Suppressor macrophage treated with lipopolysaccharide for 4 hours (primary cell): Measurements from ENCODE around the gene ABCB11.
A peak's percentile ranks its signal among the peaks of the same experiment; 100 is the strongest.
"Not testable (repeated sequence)": the region's sequence is repeated elsewhere in the genome, so short reads cannot be mapped to it uniquely, and the experiment has no call there.

Experiments
- DNase-seq: peaks from one replicate; pipeline ENCODE4 v3.0.0-alpha.2; 2020

ABCB11 gene

DNA sequence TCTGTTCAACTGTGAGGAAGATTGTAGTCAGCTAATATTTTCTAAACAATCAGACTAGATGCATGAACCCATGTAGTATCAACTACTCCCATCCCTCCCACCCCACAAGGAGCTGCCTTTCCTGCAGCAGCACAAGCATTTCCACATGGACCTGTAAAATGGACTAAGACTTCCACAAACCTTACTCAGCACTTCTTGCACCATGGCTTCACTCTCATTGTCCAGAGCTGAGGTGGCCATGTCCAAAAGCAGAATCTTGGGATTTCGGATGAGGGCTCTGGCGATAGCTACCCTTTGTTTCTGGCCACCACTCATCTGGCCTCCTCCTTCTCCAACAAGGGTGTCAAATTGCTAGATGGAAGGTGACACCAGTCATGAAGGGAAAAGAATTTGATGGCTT is 61.3 kb downstream of the ABCB11 start:
- DNase-seq, result no peak

DNA sequence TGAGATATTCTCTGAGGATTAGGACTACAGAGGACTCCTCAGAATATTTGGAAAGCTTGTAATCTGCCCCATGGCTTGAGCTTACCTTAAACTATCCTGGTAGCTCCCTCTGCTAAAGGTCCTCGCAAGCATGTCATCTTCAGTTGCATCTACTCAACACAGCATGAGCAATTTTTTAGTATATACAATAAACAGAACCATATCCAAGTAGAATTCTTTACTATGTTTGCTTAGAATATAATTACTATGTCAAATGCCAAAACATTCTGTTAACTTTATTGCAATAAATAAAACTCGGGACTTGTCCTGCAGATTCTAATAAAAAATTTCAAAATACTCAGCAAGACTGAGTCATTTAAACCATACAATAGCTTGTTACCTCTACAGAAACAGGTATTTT is 62.8 kb downstream of the ABCB11 start:
- no peak for DNase-seq

DNA sequence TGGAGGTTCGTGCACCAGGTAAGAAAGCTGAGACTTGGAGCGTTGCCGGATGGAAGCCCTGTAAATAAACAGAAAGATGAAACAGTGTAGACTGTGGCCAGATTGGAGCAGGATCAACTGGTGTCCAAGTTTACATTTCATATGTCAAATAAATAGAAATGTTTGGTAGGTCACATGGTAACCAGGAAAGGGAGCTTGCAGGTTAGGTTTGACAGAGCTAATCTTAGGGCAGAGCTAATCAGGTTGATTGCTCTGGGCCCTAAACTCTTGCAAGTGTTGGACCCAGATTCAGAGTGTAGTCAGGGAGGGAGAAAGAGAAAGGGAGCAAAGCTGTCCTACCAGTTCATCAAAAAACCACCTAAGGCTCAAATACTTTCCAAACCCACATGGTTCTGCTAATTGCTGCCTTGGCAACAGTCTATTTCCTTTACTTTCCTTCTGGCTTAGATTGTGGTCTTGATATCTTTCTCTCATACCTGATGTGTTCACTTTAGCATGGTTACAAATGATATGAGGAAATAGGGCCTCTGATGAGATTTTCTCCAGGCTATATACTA is 66.8 kb downstream of the ABCB11 start:
- no peak for DNase-seq

DNA sequence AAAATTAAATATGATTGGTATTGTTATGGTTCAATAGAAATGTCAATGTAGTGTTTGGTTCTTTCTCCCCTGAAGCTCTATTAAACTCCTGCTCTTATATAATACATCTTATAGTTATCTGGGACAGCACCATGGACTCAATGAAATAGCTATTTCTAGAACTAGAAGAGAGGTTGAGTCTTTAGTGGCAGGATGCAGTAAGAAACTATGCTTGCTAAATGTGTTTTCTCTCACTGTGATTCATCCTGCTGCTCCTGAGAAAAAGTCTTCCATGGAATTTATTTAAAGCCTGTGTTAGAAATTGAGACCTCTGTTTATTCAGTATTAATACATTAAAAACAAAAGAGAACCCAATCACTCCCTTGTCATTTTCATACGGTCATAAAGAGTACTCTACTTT is 68.5 kb downstream of the ABCB11 start:
- DNase-seq, result no peak

DNA sequence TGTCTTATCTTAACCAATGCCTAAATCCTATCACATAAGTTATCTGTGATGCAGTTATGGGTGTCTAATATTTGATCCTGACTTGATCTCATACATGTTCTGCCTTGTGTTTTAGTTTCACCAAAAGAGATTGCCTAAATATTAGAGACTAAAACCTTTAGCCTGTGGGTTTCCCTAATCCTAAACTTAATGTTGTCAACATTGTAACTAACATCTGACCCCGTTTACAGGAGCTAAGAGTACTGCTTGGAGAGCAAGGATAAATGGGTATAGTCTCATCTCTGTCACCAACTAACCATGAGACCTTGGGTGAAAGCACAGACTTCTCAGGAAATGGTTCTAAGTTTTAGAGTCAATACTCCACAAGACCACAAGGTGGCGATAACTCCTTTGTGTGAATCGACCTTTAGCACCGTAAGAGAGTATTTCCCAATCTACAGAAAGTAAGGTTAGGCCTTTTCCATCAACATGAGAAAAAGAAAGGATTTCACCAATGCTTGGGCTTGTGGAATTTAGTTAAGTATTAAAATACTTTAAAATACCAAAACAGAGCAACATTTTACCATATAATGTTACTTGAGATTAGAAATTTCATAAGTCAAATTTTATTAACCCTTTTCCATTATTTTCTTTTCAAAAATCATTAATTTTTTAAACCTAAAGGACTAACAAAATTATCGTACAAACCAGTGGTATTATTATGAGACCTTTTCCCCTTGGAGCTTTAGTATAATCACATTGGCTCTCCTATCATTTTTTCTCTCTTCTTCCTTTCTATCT is 69.5 kb downstream of the ABCB11 start:
- DNase-seq, result peak; percentile 87

DNA sequence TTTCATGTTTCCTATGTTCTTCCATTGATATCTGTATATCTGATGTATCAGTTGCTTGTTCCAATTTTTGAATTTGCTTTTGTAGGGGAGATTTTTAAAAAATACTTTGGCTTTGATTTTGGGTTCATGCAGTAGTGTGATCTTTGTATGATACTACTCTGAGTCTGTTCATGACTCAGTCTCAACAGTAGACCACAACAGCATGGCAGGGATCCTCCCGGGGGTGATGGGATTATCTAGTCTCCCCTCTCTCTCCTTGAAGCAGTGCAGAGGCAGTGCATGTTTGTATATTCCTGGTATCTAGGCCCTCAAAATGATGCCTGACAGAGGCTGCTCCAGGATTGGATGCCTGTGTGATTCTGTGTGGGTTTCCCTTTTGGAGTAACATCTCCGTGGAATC is 74.7 kb downstream of the ABCB11 start:
- DNase-seq, result no peak

DNA sequence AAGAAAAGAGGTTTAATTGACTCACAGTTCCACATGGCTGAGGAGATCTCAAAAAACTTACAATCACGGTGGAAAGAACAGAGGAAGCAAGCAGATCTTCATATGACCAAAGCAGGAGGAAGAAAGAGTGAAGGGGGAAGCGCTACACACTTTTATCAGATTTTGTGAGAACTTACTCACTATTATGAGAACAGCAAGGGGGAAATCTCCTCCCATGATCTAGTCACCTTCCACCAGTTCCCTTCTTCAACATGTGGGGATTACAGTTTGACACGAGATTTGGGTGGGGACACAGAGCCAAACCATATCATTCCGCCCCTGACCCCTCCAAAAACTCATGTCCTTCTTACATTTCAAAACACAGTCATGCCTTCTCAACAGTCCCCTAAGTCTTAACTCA is 75.8 kb downstream of the ABCB11 start:
- no peak for DNase-seq

DNA sequence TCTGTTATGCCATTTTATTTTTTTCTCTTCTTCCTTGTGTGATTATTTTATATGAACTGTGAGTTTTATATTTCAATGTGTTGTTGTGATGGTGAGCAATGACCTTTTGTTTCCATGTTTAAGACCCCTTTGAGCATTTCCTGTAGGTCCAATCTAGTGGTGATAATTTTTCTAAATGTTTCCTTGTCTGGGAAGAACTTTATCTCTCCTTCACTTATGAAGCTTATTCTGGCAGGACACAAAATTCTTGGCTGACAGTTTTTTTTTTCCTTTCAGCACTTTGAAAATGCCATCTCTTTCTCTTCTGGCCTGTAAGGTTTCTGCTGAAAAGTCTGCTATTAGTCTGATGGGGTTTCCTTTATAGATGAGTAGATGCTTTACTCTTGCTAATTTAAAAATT is 76.9 kb downstream of the ABCB11 start:
- no peak for DNase-seq

DNA sequence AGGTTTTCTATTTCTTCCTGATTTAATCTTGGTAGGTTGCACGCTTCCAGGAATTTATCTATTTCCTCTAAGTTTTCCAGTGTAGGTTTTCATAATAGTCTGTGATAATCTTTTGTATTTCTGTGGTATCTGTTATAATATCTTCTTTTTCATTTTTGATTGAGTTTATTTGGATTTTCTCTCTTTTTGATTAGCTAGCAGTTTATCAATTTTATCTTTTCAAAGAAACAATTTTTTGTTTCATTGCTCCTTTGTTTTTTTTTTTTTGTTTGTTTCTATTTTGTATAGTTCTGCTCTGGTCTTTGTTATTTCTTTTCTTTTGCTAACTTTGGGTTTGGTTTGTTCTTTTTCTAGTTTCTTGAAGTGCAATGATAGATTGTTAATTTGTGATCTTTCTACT is 78.7 kb downstream of the ABCB11 start:
- no peak for DNase-seq

DNA sequence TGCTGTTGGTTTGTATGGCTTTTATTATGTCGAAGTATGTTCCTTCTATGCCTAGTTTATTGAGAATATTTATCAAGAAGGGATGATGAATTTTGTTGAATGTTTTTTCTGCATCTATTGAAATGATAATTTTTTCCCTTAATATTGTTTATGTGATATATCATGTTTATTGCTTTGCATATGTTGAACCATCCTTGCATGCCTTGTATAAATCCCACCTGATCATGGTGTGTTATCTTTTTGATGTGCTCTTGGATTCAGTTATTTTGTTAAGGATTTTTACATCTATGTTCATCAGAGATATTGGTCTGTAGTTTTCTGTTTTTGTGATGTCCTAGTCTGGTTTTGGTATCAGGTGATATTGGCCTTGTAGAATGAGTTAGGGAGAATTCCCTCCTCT is 79.3 kb downstream of the ABCB11 start:
- DNase-seq, result no peak

DNA sequence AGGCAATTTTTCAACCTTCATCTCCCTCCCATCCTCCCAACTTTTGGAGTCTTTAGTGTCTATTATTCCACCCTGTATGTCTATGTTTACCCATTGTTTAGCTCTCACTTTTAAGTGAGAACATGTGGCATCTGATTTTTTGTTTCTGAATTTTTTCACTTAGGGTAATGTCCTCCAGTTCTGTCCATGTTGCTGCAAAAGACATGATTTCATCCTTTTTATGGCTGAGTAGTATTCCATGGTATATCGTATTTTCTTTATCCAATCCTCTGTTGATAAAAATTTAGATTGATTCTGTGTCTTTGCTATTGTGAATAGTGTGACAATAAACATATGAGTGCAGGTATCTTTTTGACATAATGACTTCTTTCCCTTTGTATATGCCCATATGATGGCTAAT is 81.8 kb downstream of the ABCB11 start:
- DNase-seq, result no peak

DNA sequence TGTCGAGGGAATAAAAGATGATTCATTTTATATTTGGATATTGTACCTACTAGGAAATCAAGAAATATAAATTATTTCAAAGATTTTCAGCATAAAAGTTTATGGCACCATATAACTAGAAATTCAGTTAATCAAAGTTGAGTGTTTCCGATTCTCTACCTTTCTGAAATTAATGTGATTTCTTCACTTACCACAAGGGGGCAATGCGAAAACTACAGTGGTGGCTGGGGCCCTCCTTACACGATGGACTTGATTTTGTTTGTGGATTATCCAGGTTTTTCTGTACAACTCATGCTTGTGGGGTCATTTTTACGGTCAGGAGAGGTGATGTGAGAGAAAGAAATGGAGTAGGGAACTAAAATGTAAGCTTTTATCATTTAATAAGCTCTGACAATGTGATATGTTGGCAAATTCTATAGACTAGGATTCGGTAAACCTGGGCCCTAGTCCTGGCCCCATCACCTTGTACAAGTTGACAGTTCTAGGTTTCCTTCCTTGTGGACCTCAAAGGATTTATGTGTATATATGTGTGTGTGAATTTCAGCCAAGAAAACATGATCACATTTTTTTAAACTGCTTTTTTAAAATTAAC is 82.4 kb downstream of the ABCB11 start:
- peak; percentile 46 for DNase-seq

DNA sequence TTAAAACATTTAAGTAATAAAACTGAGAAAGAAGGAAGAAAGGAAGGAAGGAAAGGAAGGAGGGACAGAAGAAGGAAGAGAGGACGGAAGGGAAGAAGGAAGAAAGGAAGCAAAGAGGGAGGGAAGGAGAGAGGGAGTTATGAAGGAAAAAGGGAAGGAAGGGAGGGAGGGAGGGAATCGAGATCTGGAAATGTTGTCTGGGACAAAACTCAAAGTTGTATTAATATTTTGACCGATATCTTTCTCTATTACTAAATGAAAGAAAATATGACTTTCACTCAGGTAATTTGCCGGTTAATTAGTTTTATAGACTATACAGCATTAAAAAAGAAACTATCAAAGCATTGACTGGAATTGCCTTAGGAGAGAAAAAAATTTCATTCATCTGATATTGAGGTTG is 85.6 kb downstream of the ABCB11 start:
- no peak for DNase-seq

DNA sequence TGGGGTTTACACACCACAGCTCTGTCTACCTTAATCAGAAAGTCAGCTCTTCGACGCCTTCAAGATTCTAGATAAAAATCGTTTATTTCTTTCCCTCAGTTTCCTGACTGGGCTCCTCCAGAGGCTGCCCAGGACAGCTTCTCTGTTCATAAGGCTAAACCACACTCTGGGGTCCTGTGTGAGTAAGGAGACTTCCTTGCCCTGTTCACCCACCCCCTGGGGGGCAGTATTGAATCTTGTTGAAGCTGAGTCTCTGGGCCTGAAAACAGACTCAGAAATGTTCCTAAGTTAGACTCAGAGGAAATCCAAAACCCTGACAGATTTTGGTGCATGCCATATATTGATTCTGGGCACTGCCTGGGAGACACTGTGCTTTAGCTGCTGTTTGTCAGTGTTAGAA is 87.1 kb downstream of the ABCB11 start:
- no peak for DNase-seq

DNA sequence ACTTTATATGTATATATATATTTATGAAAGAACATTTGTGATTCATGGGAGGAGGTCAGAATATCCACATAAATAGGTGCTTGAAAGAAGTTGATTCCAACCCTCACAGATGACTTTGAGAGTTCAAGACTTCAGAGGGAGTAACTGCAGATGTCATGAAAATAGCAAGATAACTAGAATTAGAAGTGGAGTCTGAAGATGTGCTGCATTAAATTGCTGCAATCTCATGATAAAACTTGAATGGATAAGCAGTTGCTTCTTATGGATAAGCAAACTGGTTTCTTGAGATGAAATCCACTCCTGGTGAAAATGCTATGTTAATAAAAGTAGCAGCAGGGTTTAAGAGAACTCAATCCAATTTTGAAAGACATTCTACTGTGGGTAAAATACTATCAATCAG is 89.8 kb downstream of the ABCB11 start:
- no peak for DNase-seq

DNA sequence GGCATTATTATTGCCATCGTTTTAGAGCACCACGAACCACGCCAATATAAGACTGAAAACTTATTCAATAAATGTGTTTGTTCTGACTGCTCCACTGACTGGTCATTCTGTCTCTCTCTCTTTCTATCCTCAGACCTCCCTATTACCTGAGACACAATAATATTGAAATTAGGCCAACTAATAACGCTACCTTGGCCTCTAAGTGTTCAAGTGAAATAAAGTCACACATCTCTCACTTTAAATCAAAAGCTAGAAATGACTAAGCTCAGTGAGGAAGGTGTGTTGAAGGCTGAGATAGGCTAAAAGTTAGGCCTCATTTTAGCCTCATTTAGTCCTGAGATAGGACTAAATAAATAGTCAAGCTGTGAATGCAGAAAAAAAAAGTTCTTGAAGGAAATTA is 91.2 kb downstream of the ABCB11 start:
- DNase-seq, result no peak

DNA sequence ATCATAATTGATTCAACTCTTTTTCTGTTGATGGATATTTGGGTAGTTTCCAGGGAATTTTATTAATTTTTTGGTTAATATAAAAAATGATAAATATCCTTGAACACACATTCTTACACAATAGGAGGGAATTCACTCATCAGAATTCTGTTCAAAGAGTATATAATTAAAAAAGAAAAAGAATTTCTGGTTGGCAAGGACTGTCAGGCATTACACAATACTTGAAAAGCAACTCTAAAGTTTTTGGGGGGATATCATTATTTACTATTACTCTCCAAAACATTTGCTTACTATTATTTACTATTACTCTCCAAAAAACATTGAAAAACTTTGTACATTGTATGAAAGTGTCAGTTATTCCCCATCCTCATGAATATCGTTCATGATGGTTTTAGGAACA is 92.1 kb downstream of the ABCB11 start:
- no peak for DNase-seq

DNA sequence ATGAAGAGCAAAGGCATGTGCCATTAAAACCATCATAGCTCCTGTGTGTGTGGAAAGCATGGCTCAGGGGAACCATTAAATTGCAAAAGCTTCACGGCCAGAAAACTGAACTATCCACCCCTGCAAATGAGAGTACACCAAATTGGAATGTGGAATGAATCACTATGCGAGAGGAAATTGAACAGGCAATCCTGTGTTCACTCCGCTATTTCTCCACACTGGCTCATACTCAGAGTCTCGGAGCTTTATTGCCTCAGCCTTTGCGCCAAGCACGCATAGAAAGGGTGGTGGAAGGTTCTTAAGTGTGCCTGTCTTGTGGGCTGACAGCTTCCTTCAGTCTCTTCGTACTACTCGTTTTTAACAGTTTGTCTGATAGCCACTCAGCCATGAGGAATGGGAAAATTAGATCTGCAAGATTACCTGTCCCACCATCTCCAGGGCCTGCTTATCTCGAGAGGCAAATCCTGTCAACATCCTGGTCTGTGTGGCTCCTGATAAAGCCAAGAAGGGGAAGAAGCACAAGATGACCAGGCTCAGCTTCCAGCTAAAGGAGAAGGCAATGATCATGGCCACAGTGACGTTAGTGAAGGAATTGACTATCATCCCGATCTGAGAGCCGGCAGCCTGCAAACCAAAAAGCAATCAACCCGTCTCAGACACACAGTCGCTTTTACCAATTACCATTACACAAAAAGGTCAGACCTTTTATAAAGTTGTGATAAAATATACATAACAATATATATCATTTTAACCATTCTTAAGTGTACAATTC is 95.1 kb downstream of the ABCB11 start:
- DNase-seq, result peak; percentile 68

DNA sequence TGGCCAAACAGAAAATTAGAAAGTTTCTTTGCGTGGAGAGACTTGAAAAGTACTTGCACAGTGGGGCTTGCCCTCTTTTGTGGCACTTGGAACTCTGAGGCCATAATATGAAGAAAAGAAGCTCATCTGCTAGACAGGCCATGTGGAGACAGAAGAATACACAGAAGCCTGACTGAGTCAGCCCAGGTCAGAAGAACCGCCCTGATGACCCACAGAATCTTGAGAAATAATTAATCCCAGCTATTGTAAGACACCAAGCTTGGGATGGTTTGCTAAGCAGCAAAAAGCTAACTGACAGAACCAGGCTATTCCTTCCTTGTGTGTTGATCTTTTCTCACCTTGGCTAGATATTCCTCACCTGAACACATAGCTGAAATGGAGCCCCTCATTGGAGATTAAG is 96.3 kb downstream of the ABCB11 start:
- DNase-seq, result no peak

DNA sequence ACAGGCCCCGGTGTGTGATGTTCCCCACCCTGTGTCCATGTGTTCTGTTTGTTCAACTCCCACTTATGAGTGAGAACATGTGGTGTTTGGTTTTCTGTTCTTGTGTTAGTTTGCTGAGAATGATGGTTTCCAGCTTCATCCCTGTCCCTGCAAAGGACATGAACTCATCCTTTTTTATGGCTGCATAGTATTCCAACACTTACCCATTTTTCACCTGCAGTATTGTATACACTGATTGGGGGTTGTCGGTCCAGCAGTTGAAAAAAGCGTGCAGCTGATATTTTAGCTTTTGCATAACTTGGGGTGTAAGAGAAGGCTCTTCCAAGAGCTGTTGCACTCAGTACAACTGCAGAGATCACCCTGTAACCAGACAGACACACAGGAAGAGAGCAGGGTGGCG is 99.0 kb downstream of the ABCB11 start:
- not testable (repeated sequence) for DNase-seq

DNA sequence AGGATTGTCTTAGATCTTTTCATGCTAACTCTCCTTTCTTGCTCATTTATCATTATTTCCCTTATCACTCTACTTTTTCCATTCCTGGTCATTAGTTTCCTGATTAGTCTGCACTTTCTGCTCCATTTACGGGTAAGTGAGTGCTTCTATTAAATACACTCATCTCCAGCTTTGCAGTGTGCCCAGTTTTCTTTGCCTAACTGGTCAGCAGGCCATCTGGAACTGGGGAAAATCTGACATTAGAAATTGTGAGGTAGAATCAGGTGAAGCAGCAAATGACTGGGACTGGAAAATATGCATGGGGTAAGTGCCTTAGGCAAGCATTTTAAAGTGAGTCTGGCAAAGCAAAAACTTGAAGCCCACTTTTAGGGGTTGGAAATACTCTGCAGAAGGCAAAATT is 100.9 kb downstream of the ABCB11 start:
- DNase-seq, result no peak

DNA sequence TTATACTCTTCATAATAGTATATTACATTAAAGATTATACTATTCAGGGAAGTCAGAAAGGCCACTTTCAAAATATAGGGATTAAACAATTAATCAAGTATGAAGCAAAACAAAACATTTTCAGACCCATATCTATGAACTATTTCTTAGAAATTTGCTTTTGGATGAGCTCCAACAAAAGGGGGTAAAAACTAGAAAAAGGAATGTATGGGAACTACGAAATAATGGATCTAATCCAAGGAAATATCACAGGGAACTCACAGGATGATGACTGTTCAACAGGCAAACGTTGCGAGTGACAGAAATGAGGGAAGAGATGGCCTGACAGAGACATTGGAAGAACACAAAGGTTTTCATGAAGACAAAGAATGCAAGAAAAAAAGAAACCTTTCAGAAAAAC is 102.1 kb downstream of the ABCB11 start:
- no peak for DNase-seq

DNA sequence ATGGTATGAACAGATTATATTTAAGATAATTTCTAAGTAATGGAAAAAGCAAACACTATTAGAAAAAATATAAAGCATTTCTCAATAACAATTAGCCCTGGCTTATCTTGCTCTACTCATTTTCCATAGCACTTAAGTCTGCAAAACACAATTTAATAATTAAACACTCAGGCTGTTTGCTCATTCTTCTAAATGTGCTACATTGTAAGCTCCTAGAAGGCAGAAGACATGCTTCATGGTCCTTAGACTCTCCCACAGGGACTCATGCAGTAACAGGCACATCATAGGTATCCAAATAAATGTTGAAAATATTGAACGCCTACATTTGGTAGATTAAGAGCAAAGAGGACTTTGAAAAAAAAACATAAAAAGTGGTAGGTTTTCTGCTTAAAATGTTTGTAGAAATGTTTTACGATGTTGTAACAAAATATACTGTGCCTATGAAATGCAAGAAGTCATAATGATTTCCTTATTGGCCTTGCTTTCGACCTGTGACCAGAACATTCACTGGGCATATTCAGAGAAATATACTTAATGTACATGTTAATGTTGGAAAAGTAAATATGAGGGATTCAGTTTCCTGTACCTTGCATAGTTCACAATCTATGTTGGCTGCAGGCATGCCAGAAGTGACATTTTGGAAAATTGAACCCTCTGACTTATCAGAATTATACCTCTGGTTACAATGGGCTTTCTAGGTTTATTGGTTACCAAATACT is 102.9 kb downstream of the ABCB11 start:
- no peak for DNase-seq
